Stimulated activated CD4-positive, alpha-beta T cell treated with anti-CD3 and anti-CD28 coated beads, Interleukin-12 subunit alpha, Interleukin-12 subunit beta, amount 100 ng/mL, for 4 hours (primary cell): ENCODE measurements around the gene FXYD6.

Source experiments
- DNase-seq: peaks from one replicate; pipeline ENCODE4 v3.0.0-alpha.2; 2020

FXYD6 gene

DNA sequence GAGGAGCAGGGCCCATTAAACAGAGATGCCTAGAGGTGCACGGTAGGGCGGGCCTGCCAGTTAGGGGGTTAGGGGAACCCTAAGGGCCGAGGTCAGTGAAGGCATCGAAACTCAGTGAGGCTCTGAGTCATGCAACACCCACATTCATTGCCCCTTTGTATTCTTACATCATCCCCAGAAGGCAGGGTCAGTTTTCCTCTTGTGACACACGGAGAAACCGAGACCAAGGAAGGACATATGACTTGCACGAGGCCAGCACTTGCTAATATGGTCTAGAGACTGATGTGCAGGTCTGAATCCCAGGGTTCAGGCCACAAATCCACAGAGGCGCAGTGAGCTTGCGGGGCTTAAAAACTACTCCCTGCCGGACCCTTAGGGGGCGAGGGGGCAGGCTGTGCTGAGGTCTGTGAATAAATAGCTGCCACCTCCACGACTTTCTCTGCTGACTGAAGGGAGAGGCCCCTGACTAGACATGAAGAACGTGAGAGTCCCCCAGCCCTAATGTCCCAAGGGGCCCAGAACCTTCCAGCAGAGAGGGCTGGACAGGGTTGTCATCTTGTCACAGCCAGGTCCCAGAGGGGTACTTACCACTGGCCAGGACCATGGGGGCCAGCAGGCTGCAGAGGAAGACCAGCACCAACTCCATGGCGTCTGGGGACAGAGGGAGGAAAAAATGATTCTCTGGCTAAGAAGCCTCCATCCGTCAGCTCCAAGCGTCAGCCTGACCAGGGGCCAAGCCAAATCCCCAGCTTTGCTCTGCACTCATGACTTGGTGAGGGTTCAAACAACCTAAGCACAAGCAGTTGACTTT, 34.1 kb downstream of the FXYD6 start:
- no peak for DNase-seq

GRCh38 chr11:117841551-117842031, 34.9 kb downstream of the FXYD6 start:
- DNase-seq: no peak

- no peak for DNase-seq
Observed at GRCh38 chr11:117840881-117841550, 35.4 kb downstream of the FXYD6 start.

GRCh38 chr11:117839936-117840813, 36.3 kb downstream of the FXYD6 start:
- no peak for DNase-seq

- no peak for DNase-seq
Observed at GRCh38 chr11:117839380-117839881, 37.0 kb downstream of the FXYD6 start.

GRCh38 chr11:117838901-117839300, 37.6 kb downstream of the FXYD6 start:
- no peak for DNase-seq

GRCh38 chr11:117837791-117838190, 38.7 kb downstream of the FXYD6 start:
- DNase-seq: no peak

DNA sequence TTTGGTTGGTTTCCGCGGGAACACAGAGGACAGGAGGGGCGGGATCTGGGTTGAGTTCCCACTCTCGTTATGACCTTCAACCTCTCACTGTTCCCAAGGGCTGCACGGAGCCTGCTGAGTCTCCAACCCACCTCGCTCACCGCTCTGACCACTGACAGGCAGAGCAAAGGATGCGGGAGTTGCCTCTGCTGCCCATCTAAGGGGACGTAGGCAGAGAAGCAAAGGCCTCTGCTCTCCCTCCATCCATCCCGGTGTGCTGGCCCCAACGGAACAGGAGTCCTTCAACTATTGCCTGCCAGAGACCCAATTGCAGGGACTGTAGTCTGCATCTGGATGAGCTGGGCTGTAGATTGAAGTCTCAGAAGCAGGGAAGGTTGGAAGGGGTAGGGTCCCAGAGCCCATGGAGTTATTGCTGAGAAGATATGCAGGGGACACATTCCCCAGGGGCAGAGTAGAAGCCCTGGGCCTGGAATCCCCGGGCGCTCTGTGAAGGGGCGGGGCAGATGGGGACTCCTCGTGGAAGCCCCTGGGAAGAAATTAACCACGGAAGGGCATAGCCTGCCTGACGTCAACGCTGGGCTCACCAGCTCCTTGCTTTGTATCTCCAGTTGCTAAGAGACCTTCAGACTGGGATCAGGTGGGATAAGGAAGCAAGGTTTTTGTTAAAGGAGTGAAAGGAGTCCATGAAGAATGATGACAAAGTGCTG, 39.2 kb downstream of the FXYD6 start:
- no peak for DNase-seq

DNA sequence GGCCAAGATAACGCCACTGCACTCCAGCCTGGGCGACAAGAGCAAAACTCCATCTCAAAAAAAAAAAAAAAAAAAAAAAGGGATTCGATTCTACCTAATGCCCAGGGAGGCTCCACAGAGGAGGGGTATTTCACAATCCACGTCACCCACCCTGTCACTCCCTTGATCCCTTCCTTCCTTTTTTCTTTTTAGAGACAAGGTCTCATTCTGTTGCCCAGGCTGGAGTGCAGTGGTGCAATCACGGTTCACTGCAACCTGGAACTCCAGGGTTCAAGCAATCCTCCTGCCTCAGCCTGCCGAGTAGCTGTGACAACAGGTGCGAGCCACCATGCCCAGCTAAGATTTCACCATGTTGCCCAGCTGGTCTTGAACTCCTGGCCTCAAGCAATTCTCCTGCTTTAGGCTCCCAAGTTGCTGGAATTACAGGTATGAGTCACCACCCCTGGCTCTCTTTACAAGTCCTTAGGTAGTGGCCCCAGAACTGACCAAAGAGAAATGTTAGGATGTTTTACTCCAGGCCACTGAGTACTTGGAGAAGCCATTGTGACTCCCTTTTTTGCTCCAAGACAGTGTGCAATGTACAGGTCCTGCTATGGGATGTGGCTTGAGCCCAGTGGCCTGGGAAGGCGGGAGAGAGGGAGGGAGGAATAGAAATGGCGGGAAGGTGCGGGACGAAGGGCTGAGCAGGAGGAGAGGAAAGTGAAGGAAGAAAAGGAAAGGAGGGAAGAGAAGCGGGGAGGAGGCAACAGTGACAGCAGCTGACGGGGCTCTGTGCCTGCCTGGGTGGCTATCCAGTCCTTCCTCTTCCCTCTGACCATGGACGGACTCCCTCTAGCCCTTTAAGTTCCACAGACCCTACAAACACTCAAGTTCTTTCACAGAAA, 40.1 kb downstream of the FXYD6 start:
- no peak for DNase-seq

GRCh38 chr11:117835576-117835975, 40.9 kb downstream of the FXYD6 start:
- DNase-seq: no peak

GRCh38 chr11:117834838-117835443, 41.5 kb downstream of the FXYD6 start:
- DNase-seq: no peak

DNA sequence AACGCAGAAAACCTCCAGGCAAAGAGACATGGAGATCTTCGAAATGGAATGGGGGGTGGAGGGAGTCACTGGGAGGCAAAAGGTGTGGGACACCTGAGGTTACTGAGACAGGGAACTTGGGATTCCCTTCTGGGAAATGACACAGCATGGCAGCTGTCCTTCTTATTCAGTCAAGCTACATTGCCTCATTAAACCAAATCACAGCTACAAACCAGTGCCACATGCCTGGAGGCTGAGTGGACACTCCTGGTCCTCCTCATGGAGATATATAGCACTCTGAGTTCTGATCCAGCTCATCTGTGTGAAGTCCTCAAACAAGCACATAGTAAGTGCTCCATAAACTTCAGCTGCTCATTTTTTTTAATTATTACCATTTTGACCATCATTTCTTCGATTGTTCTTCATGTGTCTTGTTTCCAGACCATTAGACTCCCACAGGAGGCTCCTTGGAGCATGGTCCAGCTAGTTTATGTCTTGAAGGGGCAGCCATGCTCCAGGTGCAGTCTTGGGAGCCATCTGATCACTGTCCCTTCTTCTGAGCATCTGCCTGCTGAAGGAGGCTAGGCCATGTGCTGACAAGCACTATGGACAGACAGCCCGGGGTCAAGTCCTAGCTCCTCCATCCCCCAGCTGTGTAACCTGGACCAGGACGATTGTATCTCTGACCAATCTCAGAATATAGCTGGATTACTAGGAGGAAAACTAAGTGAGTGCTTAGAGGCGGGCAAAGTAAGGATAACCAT, 42.2 kb downstream of the FXYD6 start:
- DNase-seq: no peak

- no peak for DNase-seq
Observed at GRCh38 chr11:117833401-117833891, 43.0 kb downstream of the FXYD6 start.

- no peak for DNase-seq
Observed at GRCh38 chr11:117832511-117832910, 43.9 kb downstream of the FXYD6 start.

- DNase-seq: no peak
Observed at GRCh38 chr11:117831661-117832415, 44.6 kb downstream of the FXYD6 start.

GRCh38 chr11:117830674-117831351, 45.6 kb downstream of the FXYD6 start:
- DNase-seq: no peak

DNA sequence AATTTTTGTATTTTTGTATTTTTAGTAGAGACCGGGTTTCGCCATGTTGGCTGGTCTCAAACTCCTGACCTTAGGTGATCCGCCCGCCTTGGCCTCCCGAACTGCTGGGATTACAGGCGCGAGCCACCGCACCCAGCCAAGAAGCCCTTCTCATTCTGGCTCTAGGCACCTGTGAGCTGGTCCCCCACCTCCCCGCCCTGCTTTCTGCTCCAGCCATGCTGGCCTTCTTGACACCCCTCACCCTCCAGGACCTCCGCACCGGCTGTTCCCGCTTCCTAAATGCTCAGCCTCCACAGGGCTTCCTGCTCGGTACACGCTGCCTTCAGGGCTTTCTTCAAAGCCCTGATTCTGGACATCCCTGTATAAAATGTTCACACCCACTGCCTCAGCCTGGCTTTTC, 46.4 kb downstream of the FXYD6 start:
- DNase-seq: no peak

DNA sequence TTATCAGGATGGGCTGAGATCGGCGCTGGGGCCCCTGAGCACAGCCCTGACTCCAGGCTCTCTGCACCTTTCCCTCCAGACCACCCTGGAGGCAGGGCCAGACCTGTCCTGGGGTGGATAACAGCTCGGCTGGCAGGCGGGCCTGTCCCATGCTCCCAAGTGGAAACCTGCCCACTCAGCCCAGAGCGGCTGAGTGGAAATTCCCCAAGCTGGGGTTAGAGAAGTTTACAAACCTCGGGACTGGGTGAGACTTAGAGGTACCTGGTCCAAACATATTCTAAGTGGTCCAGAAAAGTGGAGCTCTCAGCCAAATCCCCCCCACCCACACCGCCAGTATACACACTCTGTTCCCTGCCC, 47.1 kb downstream of the FXYD6 start:
- no peak for DNase-seq
